ENCODE data around the gene KLF9. TPM values are rescaled to one million over a fixed set of nuclear protein-coding genes. Genes with fewer than 3 reads are reported as not detected.
A peak's percentile ranks its signal among the peaks of the same experiment; 100 is the strongest.

KLF9 gene
- total RNA-seq, 1 donor from 2014 or later, result 3.6 TPM

DNA sequence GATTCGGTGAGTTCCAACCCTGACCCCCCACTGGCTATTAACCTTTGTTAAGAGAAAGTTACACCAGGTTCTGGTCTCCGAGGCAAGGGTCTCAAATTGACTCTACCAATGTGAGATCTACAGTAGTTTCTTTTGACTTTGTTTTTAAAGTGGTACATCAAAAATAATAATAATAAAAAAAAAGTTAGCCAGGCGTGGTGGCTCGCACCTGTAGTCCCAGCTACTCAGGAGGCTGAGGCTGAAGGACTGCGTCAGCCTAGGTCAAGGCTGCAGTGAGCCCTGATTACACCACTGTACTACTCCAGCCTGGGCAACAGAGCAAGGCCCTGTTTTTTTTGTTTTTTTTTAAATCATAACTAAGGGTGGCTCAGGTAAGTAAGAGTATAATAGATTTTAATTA is 1.0 kb upstream of the KLF9 start:
- no peak for DNase-seq (ENCODE audit: low spot score in 2 of 2, unreplicated experiment in 2 of 2)
- no peak overlapping the region for H3K27ac Mint-ChIP-seq
- no peak for TF ChIP-seq CTCF (IDR thresholded peaks at IDR 0.05; ENCODE audit: unreplicated experiment)
- H3K4me3 Mint-ChIP-seq, result no peak overlapping the region
- H3K9me3 Mint-ChIP-seq, result no peaks in the 10 kb centered on the region
- no peaks in the 10 kb centered on the region for H3K36me3 Mint-ChIP-seq
- H3K27me3 Mint-ChIP-seq (ENCODE audit: low read depth), result peaks cover 30% of the 10 kb centered on the region
- peaks cover 51% of the 10 kb centered on the region for H3K4me1 Mint-ChIP-seq

- no peak overlapping the region for H3K4me3 Mint-ChIP-seq
Observed at GRCh38 chr9:70415041-70415440, 584 bp upstream of the KLF9 start.

DNA sequence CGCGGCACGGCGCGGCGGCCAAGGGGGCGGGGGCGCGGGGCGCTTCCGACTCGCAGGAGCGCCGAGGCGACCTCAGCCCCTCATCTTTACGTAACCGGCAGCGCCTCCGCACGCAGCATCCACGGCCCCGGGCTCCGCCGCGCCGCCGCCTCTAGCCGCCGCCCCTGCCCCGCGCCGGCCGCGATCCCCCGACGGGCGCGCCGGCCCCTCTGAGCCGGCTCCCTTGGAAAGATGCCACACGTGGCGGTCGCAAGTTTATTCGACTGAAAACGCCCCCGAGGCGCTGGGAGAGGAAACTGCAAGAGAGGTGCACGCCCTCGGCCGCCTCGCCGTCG is 1.0 kb downstream of the KLF9 start:
- peaks cover 33% of the 10 kb centered on the region for H3K27me3 Mint-ChIP-seq (ENCODE audit: low read depth)
- peaks cover 47% of the 10 kb centered on the region for H3K4me1 Mint-ChIP-seq
- no peak for TF ChIP-seq CTCF (IDR thresholded peaks at IDR 0.05; ENCODE audit: unreplicated experiment)
- DNase-seq (ENCODE audit: low spot score in 2 of 2, unreplicated experiment in 2 of 2), result peak in 1 of 2 experiments; percentile 73
- no peaks in the 10 kb centered on the region for H3K36me3 Mint-ChIP-seq
- H3K27ac Mint-ChIP-seq, result peak overlapping the region; percentile 98
- no peaks in the 10 kb centered on the region for H3K9me3 Mint-ChIP-seq
- H3K4me3 Mint-ChIP-seq, result peak overlapping the region; percentile 87

More at GRCh38 chr9:70415041-70415440, 584 bp upstream of the KLF9 start:
- no peak for DNase-seq (ENCODE audit: low spot score in 2 of 2, unreplicated experiment in 2 of 2)
- no peak for TF ChIP-seq CTCF (IDR thresholded peaks at IDR 0.05; ENCODE audit: unreplicated experiment)
- peaks cover 33% of the 10 kb centered on the region for H3K27me3 Mint-ChIP-seq (ENCODE audit: low read depth)
- no peaks in the 10 kb centered on the region for H3K9me3 Mint-ChIP-seq
- H3K36me3 Mint-ChIP-seq, result no peaks in the 10 kb centered on the region
- no peak overlapping the region for H3K27ac Mint-ChIP-seq
- H3K4me1 Mint-ChIP-seq, result peaks cover 53% of the 10 kb centered on the region

DNA sequence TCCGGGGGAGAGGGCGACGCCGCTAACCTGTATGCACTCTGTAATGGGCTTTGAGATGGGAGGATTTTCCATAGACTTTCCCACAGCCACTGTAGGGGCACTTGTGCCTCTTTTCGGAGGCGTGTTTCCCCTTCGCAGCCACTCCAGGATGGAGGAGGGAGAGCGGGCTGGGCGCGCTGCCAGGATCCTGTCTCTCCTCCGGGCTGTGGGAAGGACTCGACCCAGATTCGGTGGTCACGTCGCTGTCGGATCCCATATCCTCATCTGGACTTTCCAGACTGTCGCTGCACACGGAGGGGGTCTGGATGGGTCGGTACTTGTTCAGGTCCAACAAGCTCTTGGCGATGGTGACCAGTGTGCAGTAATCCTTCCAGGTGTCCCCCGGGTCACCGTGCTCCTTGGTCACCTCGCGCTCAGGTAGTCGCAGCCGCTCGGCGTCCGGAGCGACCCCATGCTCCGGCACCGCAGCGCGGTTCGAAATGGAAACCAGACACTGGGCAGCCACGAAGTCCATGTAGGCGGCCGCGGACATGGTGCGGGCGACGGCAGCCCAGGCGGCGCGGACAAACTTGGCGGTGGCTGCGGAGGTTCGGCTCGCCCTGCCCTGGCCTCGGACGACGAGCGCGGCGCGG is 1.5 kb downstream of the KLF9 start:
- TF ChIP-seq CTCF (IDR thresholded peaks at IDR 0.05; ENCODE audit: unreplicated experiment), result no peak
- Mint-ChIP-seq H3K4me1 (peaks cover 44% of the 10 kb centered on the region), H3K27me3 (ENCODE audit: low read depth) (peaks cover 33% of the 10 kb centered on the region), H3K27ac (peak overlapping the region; percentile 73), H3K36me3 (no peaks in the 10 kb centered on the region), H3K9me3 (no peaks in the 10 kb centered on the region), H3K4me3 (peak overlapping the region; percentile 88)
- DNase-seq (ENCODE audit: low spot score in 2 of 2, unreplicated experiment in 2 of 2), result peak; percentile 54 to 79

DNA sequence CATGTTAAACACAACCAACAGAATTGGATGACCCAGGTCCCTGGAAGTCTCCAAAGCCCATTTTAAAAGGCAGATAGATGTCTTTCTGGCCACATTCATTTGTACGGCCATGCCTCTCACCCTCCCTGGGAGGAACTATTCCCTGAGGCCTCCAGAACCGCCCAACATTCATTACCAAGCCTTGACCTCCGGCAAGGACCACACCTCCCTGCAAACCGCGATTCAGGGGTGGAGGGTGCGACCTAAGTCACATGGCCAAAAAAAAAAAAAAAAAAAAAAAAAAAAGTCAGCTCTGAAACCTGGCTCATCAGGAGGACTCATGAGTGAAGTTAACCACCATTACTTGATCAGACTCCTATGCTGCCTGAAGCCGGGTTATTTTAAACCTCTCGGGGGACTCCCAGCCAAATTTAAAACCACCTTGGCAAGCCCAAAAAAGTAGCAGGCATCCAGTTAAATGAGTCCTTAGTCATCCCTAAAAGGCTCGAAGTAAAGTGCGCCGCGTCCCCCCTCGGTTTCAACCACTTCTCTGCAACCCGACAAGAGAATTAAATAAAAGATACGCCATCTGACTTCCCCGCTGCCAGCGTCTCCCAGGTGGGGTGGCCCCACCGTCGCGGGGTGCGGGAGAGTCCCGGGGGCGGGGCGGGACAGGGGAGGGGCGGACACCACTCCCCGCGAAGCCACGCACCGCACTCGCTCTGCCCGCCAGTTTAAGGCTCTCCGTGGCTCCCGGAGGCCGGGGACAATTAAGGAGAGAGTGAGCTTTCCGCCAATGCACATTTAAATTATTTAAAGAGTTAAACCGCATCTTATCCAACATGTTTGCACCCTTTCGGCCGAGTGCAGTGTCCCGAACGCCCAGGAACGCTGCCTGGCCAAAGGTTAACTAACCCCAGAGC is 2.3 kb downstream of the KLF9 start:
- H3K4me1 Mint-ChIP-seq, result peaks cover 47% of the 10 kb centered on the region
- no peaks in the 10 kb centered on the region for H3K9me3 Mint-ChIP-seq
- DNase-seq (ENCODE audit: low spot score in 2 of 2, unreplicated experiment in 2 of 2), result no peak
- peaks cover 33% of the 10 kb centered on the region for H3K27me3 Mint-ChIP-seq (ENCODE audit: low read depth)
- H3K4me3 Mint-ChIP-seq, result peak overlapping the region; percentile 88
- no peak for TF ChIP-seq CTCF (IDR thresholded peaks at IDR 0.05; ENCODE audit: unreplicated experiment)
- H3K36me3 Mint-ChIP-seq, result no peaks in the 10 kb centered on the region
- peak overlapping the region; percentile 73 for H3K27ac Mint-ChIP-seq
